GM23338 (cell line): ENCODE results near the gene AREL1. TPM values are rescaled to one million over a fixed set of nuclear protein-coding genes. Genes with fewer than 3 reads are reported as not detected.

Experiments
- ATAC-seq: fragments of 200-7000 bp; cut with Tn5 transposase; 3 replicates; pipeline ENCODE4 v1.9.1; 2020
- DNase-seq: peaks from one replicate; pipeline ENCODE4 v3.0.0-alpha.2; 2015; ENCODE audit warnings: low spot score
- H2AFZ ChIP-seq: fragments of 200-600 bp; sonication (generic); 2 replicates; pipeline ENCODE4 v1.8.0; 2016; ENCODE audit warnings: antibody characterized with exemption, mild to moderate bottlenecking, moderate library complexity
- H3F3A ChIP-seq: fragments of 200-600 bp; sonication (generic); replicated peaks from 2 replicates; pipeline ENCODE4 v1.8.0; 2017; ENCODE audit warnings: antibody characterized with exemption, mixed run types, low read depth
- H3K27ac ChIP-seq: fragments of 200-600 bp; sonication (generic); 2 replicates; pipeline ENCODE4 v1.6.1; 2016; ENCODE audit warnings: low read depth
- H3K27me3 ChIP-seq: fragments of 200-600 bp; sonication (generic); 2 replicates; pipeline ENCODE4 v1.8.0; 2016; ENCODE audit warnings: mild to moderate bottlenecking, mixed run types, moderate library complexity; ENCODE audit not compliant: insufficient read depth
- H3K36me3 ChIP-seq: fragments of 200-600 bp; sonication (generic); 2 replicates; pipeline ENCODE4 v1.8.0; 2016; ENCODE audit warnings: mild to moderate bottlenecking; ENCODE audit not compliant: insufficient read depth
- H3K4me1 ChIP-seq: fragments of 200-600 bp; sonication (generic); 2 replicates; pipeline ENCODE4 v1.8.0; 2016; ENCODE audit warnings: mild to moderate bottlenecking, moderate library complexity; ENCODE audit not compliant: insufficient read depth
- H3K4me2 ChIP-seq: fragments of 200-600 bp; sonication (generic); 2 replicates; pipeline ENCODE4 v1.7.1; 2017; ENCODE audit warnings: mixed run types
- H3K4me3 ChIP-seq: fragments of 200-600 bp; sonication (generic); 2 replicates; pipeline ENCODE4 v1.6.1; 2016; ENCODE audit warnings: mixed run types
- H3K79me2 ChIP-seq: fragments of 200-600 bp; sonication (generic); replicated peaks from 2 replicates; pipeline ENCODE4 v1.8.0; 2017; ENCODE audit warnings: mild to moderate bottlenecking; ENCODE audit not compliant: insufficient read depth
- H3K9me2 ChIP-seq: fragments of 200-600 bp; sonication (generic); 2 replicates; pipeline ENCODE4 v1.8.0; 2017; ENCODE audit not compliant: insufficient read depth
- H4K20me1 ChIP-seq: fragments of 200-600 bp; sonication (generic); replicated peaks from 2 replicates; pipeline ENCODE4 v1.8.0; 2017; ENCODE audit warnings: mild to moderate bottlenecking; ENCODE audit not compliant: insufficient read depth
- H3K27ac Mint-ChIP-seq: 2 replicates; pipeline ENCODE4 v1.8.0; 2020; ENCODE audit warnings: inconsistent platforms, mild to moderate bottlenecking, moderate library complexity, mixed read lengths
- H3K27me3 Mint-ChIP-seq: 3 replicates; pipeline ENCODE4 v1.8.0; 2022; ENCODE audit warnings: low read depth, mild to moderate bottlenecking, moderate library complexity, mixed read lengths, inconsistent platforms; ENCODE audit not compliant: insufficient read depth, poor library complexity
- H3K36me3 Mint-ChIP-seq: 3 replicates; pipeline ENCODE4 v1.8.0; 2021; ENCODE audit warnings: low read depth, mild to moderate bottlenecking, inconsistent platforms, moderate library complexity, mixed read lengths
- H3K4me1 Mint-ChIP-seq: 3 replicates; pipeline ENCODE4 v1.8.0; 2020; ENCODE audit warnings: mild to moderate bottlenecking, inconsistent platforms, mixed read lengths
- H3K4me3 Mint-ChIP-seq: 3 replicates; pipeline ENCODE4 v1.8.0; 2021; ENCODE audit warnings: moderate library complexity, mild to moderate bottlenecking, inconsistent platforms, mixed read lengths
- H3K9me3 Mint-ChIP-seq: 3 replicates; pipeline ENCODE4 v1.8.0; 2020; ENCODE audit warnings: moderate library complexity, mild to moderate bottlenecking, inconsistent platforms, mixed read lengths
- CREB1 ChIP-seq: fragments of 250-450 bp; sonication (Bioruptor Pico); IDR thresholded peaks from 2 replicates; pipeline ENCODE4 v1.5.0; 2020; ENCODE audit warnings: low read depth, mild to moderate bottlenecking, moderate library complexity
- CTCF ChIP-seq, 2 experiments: fragments of 200-600 bp in 1 of 2; sonication (generic) in 1 of 2; conservative IDR thresholded peaks; 2 replicates each; pipeline versions ENCODE4 v1.5.1 to v1.6.1; 2016 to 2017; ENCODE audit warnings: antibody characterized with exemption in 2 of 2, low read depth in 2 of 2, mild to moderate bottlenecking in 2 of 2, moderate library complexity in 1 of 2
- ETS1 ChIP-seq: IDR thresholded peaks from 2 replicates; pipeline ENCODE4 v1.6.1; 2016; ENCODE audit warnings: antibody characterized with exemption
- EZH2 ChIP-seq: fragments of 200-600 bp; sonication (generic); IDR thresholded peaks from one replicate; pipeline ENCODE4 v1.8.0; 2017; ENCODE audit warnings: antibody characterized with exemption, mild to moderate bottlenecking, low read depth; ENCODE audit not compliant: unreplicated experiment
- EZH2phosphoT487 ChIP-seq: fragments of 200-600 bp; sonication (generic); IDR thresholded peaks from one replicate; pipeline ENCODE4 v1.8.1; 2018; ENCODE audit warnings: antibody characterized with exemption; ENCODE audit not compliant: unreplicated experiment
- JUNB ChIP-seq: IDR thresholded peaks from one replicate; pipeline ENCODE4 v1.6.1; 2016; ENCODE audit warnings: antibody characterized with exemption; ENCODE audit not compliant: unreplicated experiment
- NANOG ChIP-seq: IDR thresholded peaks from 2 replicates; pipeline ENCODE4 v1.6.1; 2016; ENCODE audit warnings: antibody characterized with exemption, borderline replicate concordance
- POLR2AphosphoS5 ChIP-seq: IDR thresholded peaks from 2 replicates; pipeline ENCODE4 v1.6.1; 2016; ENCODE audit warnings: antibody characterized with exemption, low read depth
- REST ChIP-seq: IDR thresholded peaks from one replicate; pipeline ENCODE4 v1.6.1; 2018; ENCODE audit warnings: antibody characterized with exemption; ENCODE audit not compliant: unreplicated experiment
- STAT1 ChIP-seq: IDR thresholded peaks from one replicate; pipeline ENCODE4 v1.6.1; 2016; ENCODE audit warnings: antibody characterized with exemption; ENCODE audit not compliant: unreplicated experiment
- ZNF114 ChIP-seq: fragments of 250-450 bp; sonication (Bioruptor Pico); IDR thresholded peaks from 2 replicates; pipeline ENCODE4 v1.5.0; 2020; ENCODE audit warnings: mild to moderate bottlenecking, moderate library complexity
- ZNF331 ChIP-seq: fragments of 250-450 bp; sonication (Bioruptor Pico); IDR thresholded peaks from 2 replicates; pipeline ENCODE4 v1.5.0; 2020; ENCODE audit warnings: low read depth, mild to moderate bottlenecking, moderate library complexity
- ZNF462 ChIP-seq: fragments of 250-450 bp; sonication (Bioruptor Pico); IDR thresholded peaks from 2 replicates; pipeline ENCODE4 v1.5.0; 2020; ENCODE audit warnings: mild to moderate bottlenecking, moderate library complexity
- polyA plus RNA-seq: library from polyadenylated mRNA; unstranded; fragments of >200 nt; fragmentation: Nextera tagmentation; extraction: Ambion mirVana; gene quantifications from 2 replicates; pipeline ENCODE4 v1.2.1, GENCODE V29; 2016
- total RNA-seq: library from RNA; depleted of rRNA; stranded (reverse); fragments of >200 nt; shearing (Covaris generic); gene quantifications from 2 replicates; pipeline ENCODE4 v1.2.3, GENCODE V29; 2014

Gene AREL1
- total and polyA plus RNA-seq, 2 experiments from 2014 or later, result 7.5 to 23.6 TPM

DNA sequence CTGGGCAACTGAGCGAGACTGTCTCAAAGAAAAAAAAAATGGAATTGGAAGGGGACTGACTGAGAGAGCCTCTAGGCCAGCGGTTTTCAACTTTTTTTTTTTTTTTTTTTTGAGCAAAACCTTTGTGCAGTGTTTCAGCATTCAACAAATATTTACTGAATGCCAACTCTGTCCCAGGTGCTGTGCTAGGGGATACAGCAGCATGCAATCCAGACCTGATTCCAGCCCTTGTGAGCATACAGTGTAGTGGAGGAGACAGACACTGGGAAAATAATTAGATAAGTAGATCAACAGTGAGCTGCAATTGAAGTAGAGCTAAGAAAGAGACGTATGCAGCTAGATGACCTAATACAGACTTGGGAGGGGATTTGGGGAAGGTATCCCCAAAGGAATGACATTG, 77.0 kb downstream of the AREL1 start:
- Mint-ChIP-seq H3K27me3 (peaks cover under 1% of the 10 kb centered on the region), H3K4me1 (peaks cover 30% of the 10 kb centered on the region), H3K36me3 (no peaks in the 10 kb centered on the region), H3K4me3 (no peak overlapping the region), H3K9me3 (no peaks in the 10 kb centered on the region), H3K27ac (no peak overlapping the region)
- Histone ChIP-seq H2AFZ (no peak overlapping the region), H3K27me3 (no peaks in the 10 kb centered on the region), H3F3A (no peaks in the 10 kb centered on the region), H3K4me3 (no peak overlapping the region), H3K27ac (no peak overlapping the region), H3K4me2 (no peak overlapping the region), H3K79me2 (no peaks in the 10 kb centered on the region), H3K9me2 (no peaks in the 10 kb centered on the region), H3K36me3 (no peaks in the 10 kb centered on the region), H4K20me1 (no peaks in the 10 kb centered on the region), H3K4me1 (peaks cover 11% of the 10 kb centered on the region; the same call in 1 of the 2 replicates)
- no peak for ATAC-seq
- no peak for DNase-seq
- TF ChIP-seq JUNB (no peak), CTCF (conservative IDR thresholded peaks at IDR 0.05; ENCODE audit: low read depth in 2 of 2) (no peak), NANOG (no peak), EZH2 (no peak), EZH2phosphoT487 (no peak), ZNF462 (no peak), ZNF331 (CRISPR knock-in tag) (no peak), CREB1 (CRISPR knock-in tag) (no peak), REST (no peak), ETS1 (no peak), ZNF114 (no peak), POLR2AphosphoS5 (no peak), STAT1 (no peak)
